Effector memory CD4-positive, alpha-beta T cell (primary cell): Measurements from ENCODE around the gene KRTAP2-4.
"Not testable (repeated sequence)": the region's sequence is repeated elsewhere in the genome, so short reads cannot be mapped to it uniquely, and the experiment has no call there.

Experiments used
- DNase-seq, 3 donors: peaks; one replicate each; pipeline ENCODE4 v3.0.0-alpha.2; 2020
- H3K27ac ChIP-seq: 2 replicates; pipeline ENCODE4 v1.7.0; 2013; ENCODE audit warnings: mild to moderate bottlenecking, low read length, moderate library complexity; ENCODE audit not compliant: insufficient read depth, poor library complexity, severe bottlenecking
- H3K27me3 ChIP-seq: replicated peaks from 2 replicates; pipeline ENCODE4 v1.7.0; 2013; ENCODE audit warnings: mild to moderate bottlenecking, low read length; ENCODE audit not compliant: insufficient read depth, control insufficient read depth, poor library complexity, severe bottlenecking
- H3K36me3 ChIP-seq: 2 replicates; pipeline ENCODE4 v1.7.0; 2013; ENCODE audit warnings: mild to moderate bottlenecking, low read length, moderate library complexity; ENCODE audit not compliant: control insufficient read depth, insufficient read depth
- H3K4me1 ChIP-seq: 2 replicates; pipeline ENCODE4 v1.7.0; 2013; ENCODE audit warnings: low read length, mild to moderate bottlenecking; ENCODE audit not compliant: control insufficient read depth, insufficient read depth, poor library complexity, severe bottlenecking
- H3K4me3 ChIP-seq: 2 replicates; pipeline ENCODE4 v1.7.0; 2013; ENCODE audit warnings: low read length, low read depth, mild to moderate bottlenecking; ENCODE audit not compliant: insufficient read depth, poor library complexity, severe bottlenecking
- H3K9me3 ChIP-seq: 2 replicates; pipeline ENCODE4 v1.7.0; 2013; ENCODE audit warnings: mild to moderate bottlenecking, low read length, moderate library complexity; ENCODE audit not compliant: control insufficient read depth

KRTAP2-4 gene

GRCh38 chr17:41040783-41041571 is 24.7 kb downstream of the KRTAP2-4 start, which contains the start of gene KRTAP1-1:
TSS of gene KRTAP1-1 (minus strand) at chr17:41041450. CDS start at chr17:41041397, 53 bp downstream.
- not testable (repeated sequence) for H3K4me1 ChIP-seq, H3K27ac ChIP-seq, H3K9me3 ChIP-seq, H3K27me3 ChIP-seq, DNase-seq, H3K4me3 ChIP-seq, H3K36me3 ChIP-seq

GRCh38 chr17:41037853-41038350 is 27.8 kb downstream of the KRTAP2-4 start:
- no peaks in the 10 kb centered on the region for H3K4me1 ChIP-seq
- H3K27me3 ChIP-seq, result no peaks in the 10 kb centered on the region
- no peaks in the 10 kb centered on the region for H3K36me3 ChIP-seq
- H3K27ac ChIP-seq, result no peak overlapping the region
- no peaks in the 10 kb centered on the region for H3K9me3 ChIP-seq
- DNase-seq, result no peak
- H3K4me3 ChIP-seq, result no peak overlapping the region

- not testable (repeated sequence) for H3K27ac ChIP-seq, H3K9me3 ChIP-seq, H3K36me3 ChIP-seq, H3K4me1 ChIP-seq, H3K27me3 ChIP-seq, H3K4me3 ChIP-seq, DNase-seq
Observed at GRCh38 chr17:41034346-41034935, 31.2 kb downstream of the KRTAP2-4 start, which contains the start of gene KRTAP1-3. TSS of gene KRTAP1-3 (minus strand) at chr17:41034874. CDS start at chr17:41034821, 53 bp downstream.

GRCh38 chr17:41029633-41030245 is 35.9 kb downstream of the KRTAP2-4 start, which contains the start of gene KRTAP1-4:
TSS of gene KRTAP1-4 (minus strand) at chr17:41030195. CDS start at chr17:41030078, 117 bp downstream.
- no peak for DNase-seq
- Histone ChIP-seq H3K9me3 (no peaks in the 10 kb centered on the region), H3K27ac (no peak within 1 kb of the TSS)

GRCh38 chr17:41026715-41027471 is 38.8 kb downstream of the KRTAP2-4 start, which contains the start of gene KRTAP1-5:
TSS of gene KRTAP1-5 (minus strand) at chr17:41027208. CDS start at chr17:41027155, 53 bp downstream.
- no peak within 1 kb of the TSS for H3K4me3 ChIP-seq
- no peak for DNase-seq
- no peaks in the 10 kb centered on the region for H3K4me1 ChIP-seq
- no peak within 1 kb of the TSS for H3K27ac ChIP-seq
- H3K27me3 ChIP-seq, result no peaks in the 10 kb centered on the region
- no peaks in the 10 kb centered on the region for H3K9me3 ChIP-seq
- no peaks in the 10 kb centered on the region for H3K36me3 ChIP-seq

More at GRCh38 chr17:41029633-41030245, 35.9 kb downstream of the KRTAP2-4 start, which contains the start of gene KRTAP1-4:
- H3K4me3 ChIP-seq, result no peak within 1 kb of the TSS
- H3K4me1 ChIP-seq, result no peaks in the 10 kb centered on the region
- no peaks in the 10 kb centered on the region for H3K27me3 ChIP-seq
- H3K36me3 ChIP-seq, result no peaks in the 10 kb centered on the region

- DNase-seq, result no peak
- Histone ChIP-seq H3K9me3 (no peaks in the 10 kb centered on the region), H3K36me3 (no peaks in the 10 kb centered on the region), H3K27me3 (no peaks in the 10 kb centered on the region), H3K4me1 (no peaks in the 10 kb centered on the region), H3K27ac (no peak overlapping the region), H3K4me3 (no peak overlapping the region)
Observed at GRCh38 chr17:41024697-41025096, 41.0 kb downstream of the KRTAP2-4 start.

- no peaks in the 10 kb centered on the region for H3K27me3 ChIP-seq
- no peak for DNase-seq
- H3K27ac ChIP-seq, result no peak overlapping the region
- no peaks in the 10 kb centered on the region for H3K4me1 ChIP-seq
- H3K36me3 ChIP-seq, result no peaks in the 10 kb centered on the region
- no peak overlapping the region for H3K4me3 ChIP-seq
- no peaks in the 10 kb centered on the region for H3K9me3 ChIP-seq
Observed at GRCh38 chr17:41020336-41020735, 45.3 kb downstream of the KRTAP2-4 start.

GRCh38 chr17:41019415-41019814 is 46.3 kb downstream of the KRTAP2-4 start:
- Histone ChIP-seq H3K9me3 (no peaks in the 10 kb centered on the region), H3K27ac (no peak overlapping the region), H3K4me3 (no peak overlapping the region), H3K4me1 (no peaks in the 10 kb centered on the region), H3K27me3 (no peaks in the 10 kb centered on the region), H3K36me3 (no peaks in the 10 kb centered on the region)
- DNase-seq, result no peak

GRCh38 chr17:41018541-41018940 is 47.1 kb downstream of the KRTAP2-4 start:
- H3K9me3 ChIP-seq, result no peaks in the 10 kb centered on the region
- no peak overlapping the region for H3K4me3 ChIP-seq
- H3K36me3 ChIP-seq, result no peaks in the 10 kb centered on the region
- H3K27me3 ChIP-seq, result no peaks in the 10 kb centered on the region
- DNase-seq, result no peak
- no peak overlapping the region for H3K27ac ChIP-seq
- H3K4me1 ChIP-seq, result no peaks in the 10 kb centered on the region
